HCT116 (cell line): ENCODE measurements around the gene OR5B17.

Experiments
- CBX3 ChIP-seq: IDR thresholded peaks from 2 replicates; pipeline ENCODE4 v1.6.1; 2012; ENCODE audit warnings: low read depth
- CEBPB ChIP-seq: IDR thresholded peaks from 2 replicates; pipeline ENCODE4 v1.6.1; 2012; ENCODE audit warnings: low read depth
- EZH2 ChIP-seq: fragments of 200-600 bp; sonication (generic); IDR thresholded peaks from 2 replicates; pipeline ENCODE4 v1.6.1; 2017; ENCODE audit warnings: antibody characterized with exemption, mixed run types
- EZH2phosphoT487 ChIP-seq: fragments of 200-600 bp; IDR thresholded peaks from 2 replicates; pipeline ENCODE4 v1.6.1; 2018; ENCODE audit warnings: antibody characterized with exemption, borderline replicate concordance
- POLR2A ChIP-seq: IDR thresholded peaks from 2 replicates; pipeline ENCODE4 v1.7.0; 2011; ENCODE audit warnings: borderline replicate concordance; ENCODE audit not compliant: insufficient read depth, insufficient read length; ENCODE audit errors: extremely low read depth
- POLR2AphosphoS5 ChIP-seq: IDR thresholded peaks from 2 replicates; pipeline ENCODE4 v1.6.1; 2011; ENCODE audit warnings: mild to moderate bottlenecking, low read depth, low read length, moderate library complexity
- RAD21 ChIP-seq: IDR thresholded peaks from 2 replicates; pipeline ENCODE4 v1.6.1; 2012; ENCODE audit warnings: low read depth, mild to moderate bottlenecking
- ZNF274 ChIP-seq: fragments of 200-500 bp; sonication (Bioruptor generic); IDR thresholded peaks from 2 replicates; pipeline ENCODE4 v1.6.1; 2014; ENCODE audit warnings: mild to moderate bottlenecking, low read depth, low read length, inconsistent platforms
- TF ChIP-seq, protein P1 (sequence below), 3 experiments: fragments of 200-600 bp in 1 of 3; sonication (generic) in 1 of 3; IDR thresholded peaks in 2 of 3; conservative IDR thresholded peaks in 1 of 3; 2 replicates each; pipeline ENCODE4 v1.5.1; 2012 to 2017; ENCODE audit warnings: low read depth in 2 of 3, low read length in 2 of 3, antibody characterized with exemption in 1 of 3, borderline replicate concordance in 1 of 3, control low read depth in 1 of 3, mild to moderate bottlenecking in 1 of 3, mixed read lengths in 1 of 3, mixed run types in 1 of 3, moderate library complexity in 1 of 3; ENCODE audit not compliant: insufficient read depth in 1 of 3
- TF ChIP-seq, protein P2 (sequence below): IDR thresholded peaks from 2 replicates; pipeline ENCODE4 v1.6.1; 2012; ENCODE audit warnings: low read depth
- TF ChIP-seq, protein P3 (sequence below): IDR thresholded peaks from 2 replicates; pipeline ENCODE4 v1.6.1; 2012
- TF ChIP-seq, protein P4 (sequence below): IDR thresholded peaks from 2 replicates; pipeline ENCODE4 v1.6.1; 2012
- TF ChIP-seq, protein P5 (sequence below): IDR thresholded peaks from 2 replicates; pipeline ENCODE4 v1.6.1; 2011; ENCODE audit warnings: mild to moderate bottlenecking, low read length, moderate library complexity; ENCODE audit not compliant: insufficient replicate concordance; ENCODE audit errors: extremely low read depth

DNA sequence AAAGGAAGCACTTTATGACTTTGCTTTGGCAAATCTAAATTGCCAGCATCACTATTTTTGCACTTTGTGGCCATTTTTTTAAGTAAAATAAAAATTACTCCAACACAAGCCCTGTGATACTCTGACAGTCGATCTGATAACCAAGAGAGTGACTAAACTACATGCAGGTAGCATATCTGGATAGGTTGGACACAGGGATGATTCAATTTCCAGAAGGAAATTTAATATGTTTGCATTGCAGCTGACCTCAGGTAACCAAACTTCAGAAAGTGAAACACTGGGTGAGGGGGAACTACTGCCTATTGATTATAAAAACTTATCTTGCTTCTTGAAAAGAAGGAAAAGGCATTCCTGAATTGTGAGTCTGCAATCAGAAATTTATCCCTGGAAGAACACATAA lies 33.9 kb upstream of the OR5B17 start:
- TF ChIP-seq EZH2phosphoT487 (no peak), EZH2 (no peak), POLR2AphosphoS5 (no peak), POLR2A (no peak), ZNF274 (no peak), CEBPB (no peak), CBX3 (no peak), RAD21 (no peak)
- TF ChIP-seq, protein P1, sequence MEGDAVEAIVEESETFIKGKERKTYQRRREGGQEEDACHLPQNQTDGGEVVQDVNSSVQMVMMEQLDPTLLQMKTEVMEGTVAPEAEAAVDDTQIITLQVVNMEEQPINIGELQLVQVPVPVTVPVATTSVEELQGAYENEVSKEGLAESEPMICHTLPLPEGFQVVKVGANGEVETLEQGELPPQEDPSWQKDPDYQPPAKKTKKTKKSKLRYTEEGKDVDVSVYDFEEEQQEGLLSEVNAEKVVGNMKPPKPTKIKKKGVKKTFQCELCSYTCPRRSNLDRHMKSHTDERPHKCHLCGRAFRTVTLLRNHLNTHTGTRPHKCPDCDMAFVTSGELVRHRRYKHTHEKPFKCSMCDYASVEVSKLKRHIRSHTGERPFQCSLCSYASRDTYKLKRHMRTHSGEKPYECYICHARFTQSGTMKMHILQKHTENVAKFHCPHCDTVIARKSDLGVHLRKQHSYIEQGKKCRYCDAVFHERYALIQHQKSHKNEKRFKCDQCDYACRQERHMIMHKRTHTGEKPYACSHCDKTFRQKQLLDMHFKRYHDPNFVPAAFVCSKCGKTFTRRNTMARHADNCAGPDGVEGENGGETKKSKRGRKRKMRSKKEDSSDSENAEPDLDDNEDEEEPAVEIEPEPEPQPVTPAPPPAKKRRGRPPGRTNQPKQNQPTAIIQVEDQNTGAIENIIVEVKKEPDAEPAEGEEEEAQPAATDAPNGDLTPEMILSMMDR (IDR thresholded peaks at IDR 0.05 in 2 of 3, conservative IDR thresholded peaks at IDR 0.05 in 1 of 3; ENCODE audit: borderline replicate concordance in 1 of 3, insufficient read depth in 1 of 3, low read depth in 2 of 3, low read length in 2 of 3), result no peak
- TF ChIP-seq, protein P2, sequence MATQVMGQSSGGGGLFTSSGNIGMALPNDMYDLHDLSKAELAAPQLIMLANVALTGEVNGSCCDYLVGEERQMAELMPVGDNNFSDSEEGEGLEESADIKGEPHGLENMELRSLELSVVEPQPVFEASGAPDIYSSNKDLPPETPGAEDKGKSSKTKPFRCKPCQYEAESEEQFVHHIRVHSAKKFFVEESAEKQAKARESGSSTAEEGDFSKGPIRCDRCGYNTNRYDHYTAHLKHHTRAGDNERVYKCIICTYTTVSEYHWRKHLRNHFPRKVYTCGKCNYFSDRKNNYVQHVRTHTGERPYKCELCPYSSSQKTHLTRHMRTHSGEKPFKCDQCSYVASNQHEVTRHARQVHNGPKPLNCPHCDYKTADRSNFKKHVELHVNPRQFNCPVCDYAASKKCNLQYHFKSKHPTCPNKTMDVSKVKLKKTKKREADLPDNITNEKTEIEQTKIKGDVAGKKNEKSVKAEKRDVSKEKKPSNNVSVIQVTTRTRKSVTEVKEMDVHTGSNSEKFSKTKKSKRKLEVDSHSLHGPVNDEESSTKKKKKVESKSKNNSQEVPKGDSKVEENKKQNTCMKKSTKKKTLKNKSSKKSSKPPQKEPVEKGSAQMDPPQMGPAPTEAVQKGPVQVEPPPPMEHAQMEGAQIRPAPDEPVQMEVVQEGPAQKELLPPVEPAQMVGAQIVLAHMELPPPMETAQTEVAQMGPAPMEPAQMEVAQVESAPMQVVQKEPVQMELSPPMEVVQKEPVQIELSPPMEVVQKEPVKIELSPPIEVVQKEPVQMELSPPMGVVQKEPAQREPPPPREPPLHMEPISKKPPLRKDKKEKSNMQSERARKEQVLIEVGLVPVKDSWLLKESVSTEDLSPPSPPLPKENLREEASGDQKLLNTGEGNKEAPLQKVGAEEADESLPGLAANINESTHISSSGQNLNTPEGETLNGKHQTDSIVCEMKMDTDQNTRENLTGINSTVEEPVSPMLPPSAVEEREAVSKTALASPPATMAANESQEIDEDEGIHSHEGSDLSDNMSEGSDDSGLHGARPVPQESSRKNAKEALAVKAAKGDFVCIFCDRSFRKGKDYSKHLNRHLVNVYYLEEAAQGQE, result no peak
- TF ChIP-seq, protein P3, sequence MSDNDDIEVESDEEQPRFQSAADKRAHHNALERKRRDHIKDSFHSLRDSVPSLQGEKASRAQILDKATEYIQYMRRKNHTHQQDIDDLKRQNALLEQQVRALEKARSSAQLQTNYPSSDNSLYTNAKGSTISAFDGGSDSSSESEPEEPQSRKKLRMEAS, result no peak
- TF ChIP-seq, protein P4, sequence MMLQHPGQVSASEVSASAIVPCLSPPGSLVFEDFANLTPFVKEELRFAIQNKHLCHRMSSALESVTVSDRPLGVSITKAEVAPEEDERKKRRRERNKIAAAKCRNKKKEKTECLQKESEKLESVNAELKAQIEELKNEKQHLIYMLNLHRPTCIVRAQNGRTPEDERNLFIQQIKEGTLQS, result no peak
- TF ChIP-seq, protein P5, sequence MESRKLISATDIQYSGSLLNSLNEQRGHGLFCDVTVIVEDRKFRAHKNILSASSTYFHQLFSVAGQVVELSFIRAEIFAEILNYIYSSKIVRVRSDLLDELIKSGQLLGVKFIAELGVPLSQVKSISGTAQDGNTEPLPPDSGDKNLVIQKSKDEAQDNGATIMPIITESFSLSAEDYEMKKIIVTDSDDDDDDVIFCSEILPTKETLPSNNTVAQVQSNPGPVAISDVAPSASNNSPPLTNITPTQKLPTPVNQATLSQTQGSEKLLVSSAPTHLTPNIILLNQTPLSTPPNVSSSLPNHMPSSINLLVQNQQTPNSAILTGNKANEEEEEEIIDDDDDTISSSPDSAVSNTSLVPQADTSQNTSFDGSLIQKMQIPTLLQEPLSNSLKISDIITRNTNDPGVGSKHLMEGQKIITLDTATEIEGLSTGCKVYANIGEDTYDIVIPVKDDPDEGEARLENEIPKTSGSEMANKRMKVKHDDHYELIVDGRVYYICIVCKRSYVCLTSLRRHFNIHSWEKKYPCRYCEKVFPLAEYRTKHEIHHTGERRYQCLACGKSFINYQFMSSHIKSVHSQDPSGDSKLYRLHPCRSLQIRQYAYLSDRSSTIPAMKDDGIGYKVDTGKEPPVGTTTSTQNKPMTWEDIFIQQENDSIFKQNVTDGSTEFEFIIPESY, result no peak
